GM19351 (cell line): ENCODE results near the gene CDC42BPG.

Experiments
- ATAC-seq: cut with Tn5 transposase; IDR thresholded peaks from one replicate; pipeline ENCODE4 v1.9.1; 2021; ENCODE audit warnings: mild to moderate bottlenecking, moderate library complexity; ENCODE audit not compliant: unreplicated experiment

CDC42BPG gene

DNA sequence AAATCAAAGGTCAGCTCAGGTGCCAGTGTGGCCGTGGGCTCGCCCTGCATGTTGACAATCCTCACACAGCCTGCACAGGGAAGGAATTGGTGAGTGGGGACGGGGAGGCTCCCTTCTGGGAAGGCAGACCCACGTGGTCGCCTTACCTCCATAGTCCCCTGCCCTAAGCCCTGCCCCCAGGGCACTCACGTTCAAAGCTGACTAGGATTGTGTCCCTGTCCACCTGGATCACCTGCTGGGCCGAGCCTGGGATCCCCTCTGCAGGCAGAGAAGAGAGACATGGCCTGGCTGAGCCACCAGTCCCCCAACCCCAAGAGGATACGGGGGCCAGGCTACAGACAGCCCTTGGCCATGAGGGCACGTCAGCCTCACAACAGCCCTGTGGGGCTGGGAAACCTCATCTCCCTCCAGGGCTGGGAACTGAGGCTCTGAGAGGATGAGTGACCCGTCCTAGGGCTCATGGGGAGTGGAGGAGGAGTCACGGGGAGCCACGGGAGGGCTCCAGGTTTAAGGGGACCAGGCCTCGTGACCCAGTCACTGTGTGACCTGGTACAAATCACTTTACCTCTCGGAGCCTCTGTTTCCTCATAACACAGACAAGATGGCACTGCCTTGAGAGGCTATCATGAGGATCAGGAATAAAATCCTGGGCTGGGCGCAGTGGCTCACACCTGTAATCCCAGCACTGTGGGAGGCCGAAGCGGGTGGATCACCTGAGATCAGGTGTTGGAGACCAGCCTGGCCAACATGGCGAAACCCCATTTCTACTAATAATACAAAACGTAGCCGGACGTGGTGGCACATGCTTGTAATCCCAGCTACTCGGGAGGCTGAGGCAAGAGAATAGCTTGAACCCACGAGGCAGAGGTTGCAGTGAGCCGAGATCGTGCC lies 54.0 kb downstream of the CDC42BPG start:
- ATAC-seq, result no peak

DNA sequence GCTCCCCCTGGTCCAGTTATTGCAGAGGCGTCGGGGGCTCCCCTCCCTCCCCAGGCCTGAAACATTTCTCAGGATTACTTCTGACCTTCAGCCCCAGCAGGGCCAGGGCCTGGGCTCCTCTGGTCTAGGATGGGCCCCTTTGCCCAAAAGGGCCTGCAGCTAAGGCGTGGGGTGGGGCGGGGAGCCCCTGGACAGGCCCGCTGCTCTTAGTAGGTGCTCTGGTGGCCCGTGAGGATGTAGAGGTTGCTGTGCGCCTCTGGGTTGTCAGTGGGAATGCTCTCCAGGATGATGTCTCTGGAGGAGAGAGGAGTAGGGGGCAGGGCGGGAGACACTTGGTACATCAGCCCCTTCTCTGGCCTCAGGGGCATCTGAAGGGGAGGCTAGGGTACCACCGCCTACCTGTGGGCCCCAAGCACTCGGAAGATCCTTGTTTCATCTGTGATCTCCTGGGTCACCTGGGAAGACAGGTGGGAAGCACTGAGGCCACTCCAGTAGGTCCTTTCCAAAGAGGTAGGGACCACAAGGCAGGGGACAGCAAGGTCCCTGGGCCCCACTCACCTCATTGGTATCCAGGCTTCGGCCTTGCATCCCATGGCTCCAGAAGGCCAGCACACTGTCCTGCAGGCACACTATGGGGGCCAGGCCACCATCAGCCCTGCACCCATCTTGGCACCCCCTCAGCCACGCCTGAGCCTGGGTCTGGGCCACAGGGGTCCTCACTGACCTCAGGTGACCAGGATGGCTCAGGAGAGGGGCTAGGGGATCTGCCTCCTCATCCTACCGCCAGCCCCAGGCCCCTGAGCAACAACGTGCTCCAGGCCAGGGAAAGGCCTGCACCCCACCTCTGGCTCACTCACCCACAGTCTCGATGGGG lies 54.9 kb downstream of the CDC42BPG start:
- ATAC-seq, result no peak

DNA sequence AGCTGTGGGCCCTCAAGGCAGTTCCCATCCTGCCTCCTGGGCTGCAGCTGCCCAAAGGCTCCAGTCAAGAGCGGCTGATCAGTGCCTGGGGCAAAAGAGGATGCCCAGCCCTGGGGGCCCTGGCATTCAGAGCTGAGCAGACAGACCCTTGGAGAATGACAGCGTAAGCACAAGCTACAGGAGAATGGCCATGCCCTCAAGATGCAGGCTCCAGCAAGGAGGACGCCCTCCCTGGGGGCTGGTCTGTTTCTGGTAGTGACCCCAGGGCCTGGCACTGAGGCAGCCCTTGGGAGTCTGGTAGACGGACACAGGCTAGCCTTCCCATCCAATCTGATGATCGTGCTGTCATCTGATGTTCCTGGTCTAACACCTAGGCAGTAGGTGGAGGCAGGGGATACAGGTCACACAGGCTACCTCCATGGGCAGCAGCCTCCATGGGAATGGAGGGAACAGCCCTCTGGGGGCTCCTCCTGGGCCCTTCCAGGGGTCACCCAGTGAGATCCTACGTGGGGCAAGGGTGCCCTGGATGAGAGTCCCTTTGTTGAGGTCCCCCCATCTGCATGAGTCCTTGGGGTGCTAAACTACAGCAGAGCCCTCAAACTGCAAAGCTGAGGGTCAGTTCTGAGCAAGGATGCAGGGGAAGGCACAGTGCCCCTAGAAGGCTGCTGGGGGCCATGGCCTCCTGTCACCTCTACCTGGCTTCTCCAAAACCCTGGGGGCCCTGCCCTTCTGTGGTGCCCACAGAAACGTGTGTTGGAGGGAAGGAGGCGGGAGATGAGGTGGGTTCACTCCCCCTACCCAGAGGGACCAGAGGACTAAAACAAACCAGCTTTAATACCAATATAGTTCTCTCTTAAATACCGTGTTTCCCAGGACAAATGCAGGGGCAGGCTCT lies 55.9 kb downstream of the CDC42BPG start:
- ATAC-seq, result no peak

DNA sequence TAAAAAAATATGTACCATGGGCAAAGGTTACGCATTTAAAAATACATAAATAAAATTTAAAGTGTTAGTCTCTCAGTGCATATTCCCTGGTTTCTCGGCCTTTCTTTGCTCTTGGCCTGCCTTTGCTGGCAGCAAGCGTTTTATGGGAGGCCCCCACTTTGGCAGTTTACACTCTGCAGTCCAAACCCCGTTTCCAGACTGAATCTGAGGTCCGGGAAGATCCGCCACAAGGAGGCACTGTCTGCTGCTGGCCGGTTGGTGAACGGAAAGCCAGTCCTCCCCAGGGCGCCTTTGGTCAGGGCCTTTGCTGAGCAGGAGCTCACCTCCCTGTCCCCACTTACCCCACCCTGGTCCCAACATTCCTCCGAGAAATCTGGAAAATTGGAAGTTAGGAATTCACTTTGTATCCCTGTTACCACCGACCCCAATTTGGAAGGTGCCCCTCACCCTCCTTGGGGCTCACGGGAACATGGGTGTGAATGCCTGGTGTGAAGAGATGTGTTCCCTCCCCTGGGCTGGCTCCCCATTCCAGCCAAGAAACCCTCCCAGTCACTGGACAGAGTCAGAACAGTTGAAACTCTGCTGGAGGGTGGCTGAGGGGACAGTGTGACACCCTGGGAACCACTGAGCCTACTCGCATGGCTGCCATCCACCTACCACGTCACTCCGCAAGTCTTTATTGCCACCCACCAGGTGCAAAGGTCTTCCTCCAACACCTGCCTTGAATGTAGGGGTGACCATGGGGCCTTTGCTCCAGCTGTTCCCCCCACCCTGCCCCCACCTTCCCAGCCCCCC lies 56.7 kb downstream of the CDC42BPG start:
- ATAC-seq, result no peak

DNA sequence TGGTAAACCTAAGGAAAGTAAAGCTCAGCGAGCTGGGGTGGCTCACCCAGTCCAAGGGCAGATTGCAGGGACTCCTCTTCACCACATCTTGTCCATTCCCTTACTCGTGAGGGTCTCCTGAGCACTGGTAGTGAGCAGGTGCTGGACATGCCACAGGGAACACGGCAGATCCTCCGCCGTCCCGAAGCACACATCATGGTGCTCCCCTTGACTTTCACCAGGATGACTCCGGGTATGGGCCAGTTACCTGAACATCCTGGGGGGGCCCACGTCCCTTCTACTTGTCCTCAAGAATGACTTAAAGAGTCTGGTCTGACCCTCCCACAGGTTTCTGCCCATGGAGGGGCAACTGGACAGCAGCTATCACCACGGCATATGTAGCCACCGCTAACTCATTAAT lies 58.1 kb downstream of the CDC42BPG start:
- ATAC-seq, result no peak

DNA sequence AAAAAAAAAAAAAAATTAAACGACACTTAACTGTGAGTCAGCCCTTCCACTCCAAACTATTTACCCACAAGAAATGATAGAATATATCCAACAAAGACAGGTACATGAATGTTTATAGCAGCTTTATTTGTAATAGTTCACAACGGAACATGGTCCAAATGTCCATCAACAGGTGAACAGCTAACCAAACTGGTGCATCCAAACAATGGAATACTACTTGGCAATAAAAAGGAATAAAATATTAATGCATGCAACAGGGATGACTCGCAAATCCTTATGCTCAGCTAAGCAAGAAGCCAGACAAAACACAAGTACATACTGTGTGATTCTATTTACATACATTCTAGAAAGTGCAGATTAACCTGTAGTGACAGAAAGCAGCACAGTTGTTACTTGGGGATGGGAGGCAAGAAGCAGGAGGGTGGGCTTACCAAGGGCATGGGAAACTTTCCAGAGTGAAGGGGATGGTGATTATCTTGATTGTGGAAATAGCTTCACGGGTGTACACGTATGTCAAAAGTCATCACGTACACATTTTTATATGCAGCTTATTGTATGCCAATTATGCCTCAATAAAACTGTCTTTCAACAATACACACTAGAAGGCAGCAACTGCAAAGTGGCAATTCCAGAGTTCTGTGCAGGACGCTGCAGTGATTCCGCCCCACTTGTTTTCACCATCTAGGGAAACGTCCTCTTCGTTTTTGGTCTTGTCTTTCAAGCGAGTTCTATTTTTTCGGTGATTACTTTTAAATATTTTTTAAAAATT lies 59.5 kb downstream of the CDC42BPG start:
- ATAC-seq, result no peak

DNA sequence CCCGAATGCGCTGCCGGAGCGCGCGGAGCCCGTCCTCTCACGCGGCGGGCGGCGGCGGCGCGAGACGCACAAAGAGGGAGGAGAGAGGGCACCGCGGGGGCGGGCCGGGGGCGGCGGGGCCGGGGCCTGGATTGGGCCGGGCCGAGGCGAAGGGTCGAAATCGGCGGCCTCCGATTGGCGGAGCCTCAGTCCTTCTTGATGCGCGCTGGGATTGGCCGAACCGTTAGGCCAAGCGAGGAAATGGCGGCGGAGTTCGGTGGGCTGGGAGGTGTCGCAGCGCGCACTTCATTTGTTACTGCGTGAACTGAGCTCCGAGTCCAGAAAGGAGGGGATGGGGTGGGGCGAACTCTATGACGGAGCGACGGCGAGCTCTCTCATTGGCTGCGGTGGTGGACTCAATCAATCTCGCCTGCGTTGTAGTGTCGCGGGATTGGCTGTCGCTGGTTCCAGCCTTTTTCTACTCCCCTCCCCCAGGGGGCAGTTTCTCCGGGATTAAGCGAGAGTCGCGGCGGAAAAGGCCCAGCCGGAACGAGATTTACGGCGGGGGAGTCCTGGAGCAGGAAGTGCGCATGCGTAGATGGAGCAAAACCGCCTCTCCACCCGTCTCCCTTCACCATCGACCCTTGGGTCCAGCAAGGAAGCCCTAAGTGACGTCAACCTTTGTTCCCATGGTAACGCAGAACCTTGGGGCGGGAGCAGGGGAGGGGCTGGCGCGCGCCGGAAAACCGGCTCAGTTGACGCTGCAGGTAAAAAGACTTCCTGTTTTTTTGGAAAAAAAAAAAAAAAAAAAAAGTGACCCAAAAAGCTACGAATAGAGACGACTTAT lies 65.8 kb downstream of the CDC42BPG start, which contains the start of gene SF1:
Gene SF1 (minus strand): TSS at position 70 of the 826 bp plus-strand sequence. CDS start 150 bp downstream, outside the sequence.
- peak; percentile 82 for ATAC-seq

- peak; percentile 3 for ATAC-seq
Observed at GRCh38 chr11:64778223-64778472, 66.3 kb downstream of the CDC42BPG start.

DNA sequence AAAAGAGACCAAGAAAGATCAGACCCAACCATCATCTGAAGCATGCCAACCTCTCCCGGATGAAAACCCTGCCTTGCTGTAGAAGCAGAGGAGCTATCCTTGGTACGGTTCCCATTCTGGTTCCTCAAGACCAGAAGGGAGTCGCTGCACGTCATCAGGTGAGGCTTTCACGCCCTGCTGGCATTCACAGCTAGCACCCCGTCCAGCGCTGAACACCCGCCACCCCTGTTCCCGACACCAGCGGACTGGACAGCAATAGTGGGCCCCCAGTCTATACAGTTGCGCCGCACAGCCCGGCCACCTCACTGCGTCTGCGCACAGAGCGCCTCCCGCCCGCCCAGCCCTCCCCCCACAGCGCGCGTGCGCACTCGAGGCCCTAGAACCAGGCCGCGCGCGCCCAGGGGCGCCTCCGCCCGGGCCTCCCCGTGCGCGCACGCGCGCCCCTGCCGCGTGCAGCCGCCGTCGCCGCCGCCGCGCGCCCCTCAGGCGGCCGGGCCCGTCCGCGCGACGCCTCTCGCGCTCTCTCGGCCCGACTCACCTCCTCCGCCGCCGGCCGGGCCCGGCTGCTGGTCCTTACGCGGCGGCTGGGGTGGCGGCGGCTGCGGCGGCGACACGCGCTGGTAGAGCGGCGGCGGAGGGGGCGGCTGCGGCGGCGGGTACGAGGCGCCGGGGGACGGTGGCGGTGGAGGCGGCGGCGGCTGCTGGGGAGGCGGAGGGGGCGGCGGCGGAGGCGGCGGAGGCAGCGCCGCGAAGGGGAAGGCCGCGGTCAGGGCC lies 66.8 kb downstream of the CDC42BPG start:
- ATAC-seq, result no peak

DNA sequence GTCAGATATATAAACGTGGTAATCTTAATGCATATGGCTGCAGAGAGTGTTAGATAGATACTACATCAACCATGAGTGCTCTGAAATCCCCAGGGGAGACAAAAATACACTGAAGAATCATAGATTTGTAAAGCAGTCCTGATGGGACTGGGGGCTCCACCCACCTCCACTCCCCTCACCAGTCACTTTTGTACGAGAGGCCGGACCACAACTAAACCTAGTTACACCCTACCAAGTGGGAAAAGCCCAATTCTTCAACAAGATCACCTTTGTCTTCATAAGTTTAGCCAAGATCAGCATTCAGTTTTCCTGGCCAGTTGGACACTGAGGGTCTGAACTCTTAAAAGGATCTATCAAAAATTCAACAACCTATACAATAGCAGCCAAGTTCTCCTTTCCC lies 67.6 kb downstream of the CDC42BPG start:
- no peak for ATAC-seq

DNA sequence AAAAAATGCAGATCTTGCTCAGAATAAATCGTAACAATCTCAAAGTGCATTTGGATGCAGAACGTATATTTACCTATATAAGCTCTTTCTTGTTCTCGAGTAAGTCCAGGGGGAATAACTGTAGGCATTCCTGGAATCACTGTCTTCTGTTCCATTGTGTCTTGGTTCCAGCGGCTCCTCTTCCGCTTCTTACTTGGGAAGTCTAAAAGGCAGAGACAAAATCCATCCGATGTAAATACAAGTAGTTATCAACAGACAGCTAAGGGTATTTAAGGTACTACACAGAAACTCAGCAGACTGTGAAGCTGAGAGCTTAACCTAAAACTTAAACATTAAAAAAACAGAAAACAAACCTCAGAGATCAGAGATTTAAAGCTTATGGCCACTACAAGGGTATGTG lies 68.0 kb downstream of the CDC42BPG start:
- ATAC-seq, result no peak

- no peak for ATAC-seq
Observed at GRCh38 chr11:64774144-64774543, 70.3 kb downstream of the CDC42BPG start.
